GM18873 (cell line): ENCODE results near the gene XG.

Experiments used
- ATAC-seq: cut with Tn5 transposase; IDR thresholded peaks from one replicate; pipeline ENCODE4 v1.9.1; 2021; ENCODE audit warnings: mild to moderate bottlenecking, moderate library complexity, moderate number of reproducible peaks; ENCODE audit not compliant: unreplicated experiment, low FRiP score

The XG gene

GRCh38 chrX:2862404-2862803, 110.6 kb downstream of the XG start:
- no peak for ATAC-seq

GRCh38 chrX:2863646-2864045, 111.8 kb downstream of the XG start:
- ATAC-seq, result no peak
